GM12891 (cell line): ENCODE results near the gene FAR1.

ENCODE experiments used
- DNase-seq: peaks from one replicate; pipeline ENCODE4 v3.0.0; 2011; ENCODE audit warnings: low spot score; ENCODE audit not compliant: insufficient read length
- FAIRE-seq: peaks from 2 replicates; lab custom pipeline; 2011; peaks lifted over from hg19 to GRCh38; lab: Jason Lieb, UNC
- PAX5 ChIP-seq: IDR thresholded peaks from 2 replicates; pipeline ENCODE4 v1.6.1; 2011; ENCODE audit warnings: low read length, moderate library complexity, mild to moderate bottlenecking; ENCODE audit not compliant: insufficient read depth, severe bottlenecking
- POLR2A ChIP-seq: IDR thresholded peaks from 2 replicates; pipeline ENCODE4 v1.6.1; 2011; ENCODE audit warnings: low read depth, low read length, control low read depth
- POLR2AphosphoS5 ChIP-seq: IDR thresholded peaks from 2 replicates; pipeline ENCODE4 v1.6.1; 2011; ENCODE audit warnings: low read depth, low read length, control low read depth
- POU2F2 ChIP-seq: IDR thresholded peaks from 2 replicates; pipeline ENCODE4 v1.6.1; 2011; ENCODE audit warnings: low read depth, mild to moderate bottlenecking, control low read depth, low read length, moderate library complexity
- SPI1 ChIP-seq: IDR thresholded peaks from 2 replicates; pipeline ENCODE4 v1.6.1; 2011; ENCODE audit warnings: low read depth, low read length, control low read depth
- TAF1 ChIP-seq: IDR thresholded peaks from 2 replicates; pipeline ENCODE4 v1.6.1; 2011; ENCODE audit warnings: low read depth, low read length, control low read depth

Gene FAR1

DNA sequence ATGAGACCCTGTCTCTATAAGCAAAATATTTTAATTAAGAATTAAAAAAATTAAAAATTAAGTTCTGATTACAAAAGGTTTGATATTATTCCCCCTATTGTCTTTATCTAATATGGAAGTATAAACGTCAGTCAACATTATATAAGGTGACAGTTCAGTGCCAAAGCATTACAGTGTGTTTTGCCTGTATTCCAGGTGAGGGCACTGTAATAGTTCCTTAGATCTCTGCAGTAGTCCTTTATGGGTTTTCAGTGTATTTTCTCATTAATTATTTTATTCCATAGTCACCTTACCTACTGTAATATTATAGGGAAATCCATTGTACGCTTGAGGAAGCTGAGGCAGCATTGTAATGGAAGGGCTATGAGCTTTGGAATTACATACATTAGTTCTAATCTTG is 33.0 kb downstream of the FAR1 start:
- TF ChIP-seq POU2F2 (no peak), TAF1 (no peak)
- FAIRE-seq (no peak), DNase-seq (no peak)

DNA sequence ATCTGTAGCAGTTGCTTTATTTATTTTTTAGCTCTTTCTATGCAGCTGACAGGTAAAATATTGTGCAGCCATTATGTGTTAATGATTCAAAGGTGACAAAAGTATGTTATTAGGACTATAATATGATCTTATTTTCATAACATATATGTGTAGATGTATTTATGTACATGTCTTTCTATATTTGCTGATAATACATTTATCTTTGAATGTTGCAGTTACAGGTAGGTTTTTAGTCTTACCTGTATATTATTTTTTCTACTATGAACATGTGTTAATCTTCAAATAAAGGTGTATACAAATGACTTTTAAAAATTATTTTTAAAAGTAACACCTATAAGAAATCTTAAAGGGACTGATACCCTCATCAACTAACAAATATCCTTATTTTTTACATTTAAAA is 33.6 kb downstream of the FAR1 start:
- no peak for FAIRE-seq

DNA sequence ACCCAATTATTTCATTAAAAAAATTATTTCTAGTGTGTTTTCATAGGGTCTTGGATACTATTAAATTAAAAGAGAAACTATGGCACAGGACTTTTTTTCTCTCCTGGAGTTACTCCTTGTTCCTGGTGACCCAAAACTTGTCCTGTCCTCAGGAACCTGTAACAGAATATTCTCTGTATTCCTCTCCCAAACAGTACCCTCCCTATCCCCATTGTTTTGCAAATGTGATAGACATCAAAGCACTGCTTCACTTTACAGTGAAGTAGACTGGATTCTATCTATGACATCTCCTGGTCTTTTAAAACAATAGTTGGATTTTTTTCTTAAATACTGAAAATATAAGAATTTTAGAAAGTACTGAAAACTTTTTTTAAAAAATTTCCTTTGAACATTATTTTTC is 37.2 kb downstream of the FAR1 start:
- no peak for DNase-seq
- no peak for FAIRE-seq
- TF ChIP-seq TAF1 (no peak), PAX5 (no peak), SPI1 (no peak), POLR2A (no peak), POU2F2 (no peak), POLR2AphosphoS5 (no peak)

More for the DNA sequence above, 33.6 kb downstream of the FAR1 start:
- DNase-seq, result no peak
- TF ChIP-seq POLR2A, result no peak
- TF ChIP-seq PAX5, result no peak
- no peak for TF ChIP-seq POLR2AphosphoS5
- TF ChIP-seq TAF1, result no peak
- TF ChIP-seq POU2F2, result no peak
- TF ChIP-seq SPI1, result no peak

DNA sequence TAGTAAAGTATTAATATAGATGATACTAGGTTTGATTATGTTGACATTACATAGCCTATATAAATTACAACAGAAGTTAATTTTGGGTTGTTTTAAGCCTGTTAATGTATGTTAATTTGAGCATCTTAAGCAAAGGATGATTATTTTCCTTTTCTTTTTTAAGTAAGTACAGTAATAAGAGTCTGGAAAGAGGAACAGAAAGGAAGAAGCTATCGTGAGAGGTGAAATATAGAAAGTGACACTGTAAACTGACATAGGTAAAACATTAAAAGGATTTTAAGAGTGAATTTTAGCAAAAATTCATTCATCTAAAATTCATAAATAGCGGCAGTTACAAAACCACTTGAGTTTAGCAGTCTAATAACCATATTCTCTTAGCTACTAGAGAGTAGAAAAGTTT is 45.5 kb downstream of the FAR1 start:
- TF ChIP-seq POLR2A, result no peak
- no peak for TF ChIP-seq POLR2AphosphoS5
- TF ChIP-seq TAF1, result no peak
- peak; percentile 33; the same call in 1 of the 2 replicates for TF ChIP-seq SPI1
- no peak for DNase-seq
- no peak for FAIRE-seq

DNA sequence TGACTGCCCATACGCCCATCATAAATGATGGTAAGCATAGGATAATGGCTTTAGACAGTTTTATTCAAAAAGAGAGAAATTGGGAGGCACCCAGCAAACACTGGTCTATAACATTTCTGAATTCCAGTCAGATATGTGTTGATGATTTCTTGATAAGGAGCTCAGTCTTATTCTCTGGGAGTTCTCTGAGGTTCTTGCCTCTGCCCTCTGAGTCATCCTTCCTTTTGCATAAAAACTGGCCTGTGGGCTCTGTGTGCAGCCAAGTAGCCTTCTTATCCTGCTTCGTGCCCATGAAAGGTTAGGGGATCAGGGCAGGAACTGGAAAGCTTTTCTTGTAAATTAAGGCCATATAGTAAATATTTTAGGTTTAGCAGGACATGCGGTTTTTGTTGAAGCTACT is 48.9 kb downstream of the FAR1 start:
- no peak for DNase-seq
- FAIRE-seq, result no peak
- no peak for TF ChIP-seq PAX5

DNA sequence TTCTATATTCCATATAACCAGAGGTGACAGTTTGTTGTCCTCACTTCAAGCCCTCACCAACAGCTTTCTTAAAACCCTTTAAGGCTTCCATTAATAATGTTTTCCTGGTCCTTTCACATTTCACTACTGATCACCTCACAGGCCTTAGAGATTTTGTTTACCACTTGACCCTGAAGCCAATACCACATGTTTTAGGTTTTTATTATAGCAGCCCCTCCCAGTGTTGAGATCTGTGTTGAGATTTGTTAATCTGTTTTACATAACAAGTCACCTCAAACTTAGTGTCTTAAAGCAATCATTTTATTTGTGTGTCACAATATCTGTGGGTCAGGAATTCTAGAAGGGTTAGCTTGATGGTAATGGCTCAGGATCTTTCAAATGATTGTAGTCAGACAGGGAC is 49.9 kb downstream of the FAR1 start:
- FAIRE-seq (no peak), DNase-seq (no peak)
- TF ChIP-seq POLR2A (no peak), PAX5 (no peak), TAF1 (no peak)

DNA sequence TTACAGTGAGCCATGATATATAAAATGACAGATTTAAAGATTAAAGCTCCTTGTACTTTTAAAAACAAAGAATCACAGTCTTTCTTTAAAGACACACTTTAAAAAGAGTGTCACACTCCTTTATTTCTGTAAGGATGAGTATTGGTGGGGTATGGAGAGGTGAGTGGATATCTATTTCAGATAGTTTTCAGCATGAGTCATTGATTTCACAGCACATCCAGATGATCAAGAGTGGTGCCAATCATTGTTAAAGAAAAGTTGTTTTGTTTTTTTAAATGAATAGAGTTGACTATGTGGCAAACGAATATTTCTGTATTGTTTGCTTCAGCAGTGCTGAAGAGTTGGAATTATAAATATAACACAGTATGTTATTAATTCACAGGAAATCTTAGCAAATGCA is 52.5 kb downstream of the FAR1 start:
- TF ChIP-seq TAF1, result no peak
- no peak for TF ChIP-seq POLR2AphosphoS5
- TF ChIP-seq POLR2A, result no peak
- no peak for TF ChIP-seq PAX5
- no peak for TF ChIP-seq SPI1
- TF ChIP-seq POU2F2, result no peak
- FAIRE-seq (no peak), DNase-seq (no peak)

DNA sequence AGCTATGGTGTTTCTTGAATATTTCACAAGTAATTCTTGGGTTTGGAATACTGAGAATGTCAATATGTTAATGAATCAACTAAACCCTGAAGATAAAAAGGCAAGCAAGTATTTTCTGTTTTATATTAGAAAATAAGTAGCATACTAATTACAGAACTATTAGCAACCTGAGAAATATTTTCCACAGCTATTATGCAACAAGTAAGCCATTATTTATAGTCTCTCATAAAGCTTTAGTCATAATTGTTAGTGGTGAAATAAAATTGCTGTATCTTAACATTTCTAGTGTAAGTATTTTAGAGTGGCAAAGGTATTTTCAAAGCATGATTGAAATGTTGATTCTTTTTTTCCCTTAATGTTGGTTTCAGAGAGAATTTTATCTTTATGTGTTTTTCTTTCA is 53.3 kb downstream of the FAR1 start:
- FAIRE-seq (no peak), DNase-seq (no peak)
- TF ChIP-seq SPI1 (no peak), POLR2AphosphoS5 (no peak), TAF1 (no peak), PAX5 (no peak), POLR2A (no peak), POU2F2 (no peak)

DNA sequence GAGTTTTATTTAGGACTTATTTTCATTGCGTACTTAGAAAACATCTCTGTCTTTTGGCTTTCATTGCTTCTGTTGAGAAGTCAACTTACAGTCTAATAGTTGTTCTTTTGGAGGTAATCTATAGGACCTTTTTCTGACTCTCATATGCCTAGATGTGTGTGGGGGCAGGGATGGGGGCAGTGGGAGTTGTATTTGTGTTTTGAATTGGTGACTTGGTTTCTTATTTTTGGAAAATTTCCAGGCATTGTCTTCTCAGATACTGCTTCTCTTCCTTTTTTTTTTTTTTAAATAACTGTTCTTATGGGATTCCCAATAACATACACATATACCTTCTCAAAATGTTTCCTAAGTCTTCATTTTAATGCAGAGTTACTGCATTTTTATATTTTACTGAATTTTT is 58.0 kb downstream of the FAR1 start:
- FAIRE-seq (no peak), DNase-seq (no peak)
- TF ChIP-seq POLR2AphosphoS5 (no peak), PAX5 (no peak), SPI1 (no peak), TAF1 (no peak), POU2F2 (no peak), POLR2A (no peak)

DNA sequence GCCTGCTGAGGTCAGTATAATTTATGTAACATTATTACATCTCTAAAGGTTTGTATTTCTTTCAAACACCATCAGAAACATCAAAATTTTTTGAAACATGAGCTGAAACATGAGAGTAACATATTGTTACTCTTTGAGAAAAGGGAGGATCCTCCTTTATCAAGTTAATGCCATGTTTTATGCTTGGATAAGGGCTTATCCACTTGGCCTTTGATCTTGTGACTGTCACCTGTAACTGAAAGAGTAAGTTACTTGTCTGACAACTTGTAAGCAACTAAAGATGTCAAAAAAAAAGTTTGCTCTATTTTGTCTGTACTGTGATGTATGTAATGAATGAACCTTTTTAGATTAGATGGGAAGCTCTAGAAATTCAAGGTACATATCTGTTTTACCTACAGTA is 59.6 kb downstream of the FAR1 start:
- no peak for FAIRE-seq
- TF ChIP-seq PAX5 (no peak), SPI1 (no peak), TAF1 (no peak), POLR2AphosphoS5 (no peak), POLR2A (no peak), POU2F2 (no peak)
- no peak for DNase-seq

DNA sequence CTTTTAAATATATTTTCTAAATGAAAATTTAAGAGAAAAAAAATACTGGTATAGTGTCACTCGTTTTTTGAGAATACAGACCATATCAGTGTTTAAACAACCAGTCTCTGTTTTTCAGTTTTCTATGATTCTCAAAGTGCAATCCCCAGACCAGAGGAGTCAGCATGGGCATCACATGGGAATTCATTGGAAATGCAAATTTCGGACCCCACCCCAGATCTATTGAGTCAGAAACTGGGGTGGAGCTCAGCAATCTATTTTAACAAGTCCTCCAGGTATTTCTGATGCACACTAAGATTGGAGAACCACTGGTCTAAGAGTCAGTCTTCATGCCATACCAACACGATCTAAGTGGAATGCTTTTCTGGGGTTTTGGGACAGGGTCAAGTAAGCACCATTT is 66.1 kb downstream of the FAR1 start:
- no peak for FAIRE-seq
- no peak for TF ChIP-seq PAX5
- no peak for TF ChIP-seq SPI1
- TF ChIP-seq TAF1, result no peak
- no peak for TF ChIP-seq POLR2AphosphoS5
- no peak for TF ChIP-seq POLR2A
- no peak for TF ChIP-seq POU2F2
- no peak for DNase-seq
